ENCODE results near the gene SPATA25. TPM values are rescaled to one million over a fixed set of nuclear protein-coding genes. Genes with fewer than 3 reads are reported as not detected.

SPATA25 gene
- total and polyA plus RNA-seq, 2 experiments from 2014 or later: 0.41 to 5.6 TPM

GRCh38 chr20:45909336-45909808, 21.9 kb upstream of the SPATA25 start:
- peaks cover 10% of the 10 kb centered on the region for H3K4me1 ChIP-seq (ENCODE audit: insufficient read depth)
- H3K4me2 ChIP-seq: no peak overlapping the region
- H3K4me3 ChIP-seq: no peak overlapping the region
- 92% methylated on average over 6 of the region's 12 CpGs for WGBS (ENCODE audit: low lambda C conversion rate, missing lambda C conversion rate)
- no peaks in the 10 kb centered on the region for H3K27me3 ChIP-seq
- no peaks in the 10 kb centered on the region for H3K36me3 ChIP-seq (replicated peaks; ENCODE audit: insufficient read depth, low read depth)
- no peak overlapping the region for H3K27ac ChIP-seq
- no peak overlapping the region for H2AFZ ChIP-seq
- no peaks in the 10 kb centered on the region for H3K9me3 ChIP-seq (ENCODE audit: low read depth)
- DNase-seq (ENCODE audit: low spot score): no peak
- H3K9me2 ChIP-seq (replicated peaks; ENCODE audit: insufficient read depth): no peaks in the 10 kb centered on the region
- no peaks in the 10 kb centered on the region for H4K20me1 ChIP-seq (ENCODE audit: insufficient read depth, poor library complexity, severe bottlenecking)
- no peak for TF ChIP-seq EZH2phosphoT487 (IDR thresholded peaks at IDR 0.05; ENCODE audit: low read depth, severe bottlenecking, unreplicated experiment)
- no peak for TF ChIP-seq EZH2 (IDR thresholded peaks at IDR 0.05; ENCODE audit: borderline replicate concordance)
- TF ChIP-seq CTCF (IDR thresholded peaks at IDR 0.05; ENCODE audit: poor library complexity): no peak
- H3K79me2 ChIP-seq: no peaks in the 10 kb centered on the region

- 96% methylated on average over 2 of the region's 2 CpGs for WGBS (ENCODE audit: low lambda C conversion rate, missing lambda C conversion rate)
- no peak overlapping the region for H3K4me2 ChIP-seq
- H3K79me2 ChIP-seq: no peaks in the 10 kb centered on the region
- H3K4me3 ChIP-seq: no peak overlapping the region
- DNase-seq (ENCODE audit: low spot score): no peak
- no peaks in the 10 kb centered on the region for H3K27me3 ChIP-seq
- H3K36me3 ChIP-seq (replicated peaks; ENCODE audit: insufficient read depth, low read depth): no peaks in the 10 kb centered on the region
- TF ChIP-seq EZH2 (IDR thresholded peaks at IDR 0.05; ENCODE audit: borderline replicate concordance) (no peak), EZH2phosphoT487 (IDR thresholded peaks at IDR 0.05; ENCODE audit: low read depth, severe bottlenecking, unreplicated experiment) (no peak), CTCF (IDR thresholded peaks at IDR 0.05; ENCODE audit: poor library complexity) (no peak)
- H3K27ac ChIP-seq: no peak overlapping the region
- H2AFZ ChIP-seq: no peak overlapping the region
- H3K9me2 ChIP-seq (replicated peaks; ENCODE audit: insufficient read depth): no peaks in the 10 kb centered on the region
- H4K20me1 ChIP-seq (ENCODE audit: insufficient read depth, poor library complexity, severe bottlenecking): no peaks in the 10 kb centered on the region
- peaks cover 10% of the 10 kb centered on the region for H3K4me1 ChIP-seq (ENCODE audit: insufficient read depth)
- H3K9me3 ChIP-seq (ENCODE audit: low read depth): no peaks in the 10 kb centered on the region
Observed at GRCh38 chr20:45908084-45908483, 20.7 kb upstream of the SPATA25 start.

GRCh38 chr20:45907219-45907948, 20.0 kb upstream of the SPATA25 start:
- peaks cover 8% of the 10 kb centered on the region for H3K4me1 ChIP-seq (ENCODE audit: insufficient read depth)
- 97% methylated on average over 17 of the region's 17 CpGs for whole genome bisulfite sequencing (ENCODE audit: low lambda C conversion rate, missing lambda C conversion rate)
- TF ChIP-seq EZH2 (IDR thresholded peaks at IDR 0.05; ENCODE audit: borderline replicate concordance) (no peak), EZH2phosphoT487 (IDR thresholded peaks at IDR 0.05; ENCODE audit: low read depth, severe bottlenecking, unreplicated experiment) (no peak), CTCF (IDR thresholded peaks at IDR 0.05; ENCODE audit: poor library complexity) (no peak)
- H4K20me1 ChIP-seq (ENCODE audit: insufficient read depth, poor library complexity, severe bottlenecking): no peaks in the 10 kb centered on the region
- no peak for DNase-seq (ENCODE audit: low spot score)
- no peaks in the 10 kb centered on the region for H3K9me3 ChIP-seq (ENCODE audit: low read depth)
- no peak overlapping the region for H3K4me3 ChIP-seq
- H3K27ac ChIP-seq: no peak overlapping the region
- H3K9me2 ChIP-seq (replicated peaks; ENCODE audit: insufficient read depth): no peaks in the 10 kb centered on the region
- H3K27me3 ChIP-seq: no peaks in the 10 kb centered on the region
- no peaks in the 10 kb centered on the region for H3K36me3 ChIP-seq (replicated peaks; ENCODE audit: insufficient read depth, low read depth)
- H3K79me2 ChIP-seq: no peaks in the 10 kb centered on the region
- no peak overlapping the region for H3K4me2 ChIP-seq
- H2AFZ ChIP-seq: no peak overlapping the region
